Measurements from ENCODE around the gene WDR44. TPM values are rescaled to one million over a fixed set of nuclear protein-coding genes. Genes with fewer than 3 reads are reported as not detected.

Gene WDR44
- total RNA-seq, 1 donor from 2014 or later, result 13.7 TPM

DNA sequence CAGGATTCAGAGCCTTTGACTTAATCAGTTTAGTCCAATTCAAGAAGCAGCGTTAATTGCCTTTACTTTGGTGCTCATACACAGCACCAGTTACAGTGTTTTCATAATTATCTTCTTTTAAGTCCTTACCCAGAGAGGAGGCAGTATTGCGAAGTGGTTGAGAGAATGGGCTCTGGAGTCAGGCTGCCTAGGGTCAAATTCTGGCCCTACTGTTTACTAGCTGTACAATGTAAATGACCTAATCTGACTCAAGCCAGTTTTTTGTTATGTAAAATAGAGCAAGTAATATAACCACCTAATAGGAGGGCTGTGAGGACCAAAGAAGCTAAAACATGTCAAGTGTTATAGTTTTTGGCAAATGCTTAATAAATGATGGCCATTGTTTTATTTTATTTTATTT is 27.6 kb downstream of the WDR44 start:
- no peak for DNase-seq (ENCODE audit: low read depth)
- TF ChIP-seq, protein P1, sequence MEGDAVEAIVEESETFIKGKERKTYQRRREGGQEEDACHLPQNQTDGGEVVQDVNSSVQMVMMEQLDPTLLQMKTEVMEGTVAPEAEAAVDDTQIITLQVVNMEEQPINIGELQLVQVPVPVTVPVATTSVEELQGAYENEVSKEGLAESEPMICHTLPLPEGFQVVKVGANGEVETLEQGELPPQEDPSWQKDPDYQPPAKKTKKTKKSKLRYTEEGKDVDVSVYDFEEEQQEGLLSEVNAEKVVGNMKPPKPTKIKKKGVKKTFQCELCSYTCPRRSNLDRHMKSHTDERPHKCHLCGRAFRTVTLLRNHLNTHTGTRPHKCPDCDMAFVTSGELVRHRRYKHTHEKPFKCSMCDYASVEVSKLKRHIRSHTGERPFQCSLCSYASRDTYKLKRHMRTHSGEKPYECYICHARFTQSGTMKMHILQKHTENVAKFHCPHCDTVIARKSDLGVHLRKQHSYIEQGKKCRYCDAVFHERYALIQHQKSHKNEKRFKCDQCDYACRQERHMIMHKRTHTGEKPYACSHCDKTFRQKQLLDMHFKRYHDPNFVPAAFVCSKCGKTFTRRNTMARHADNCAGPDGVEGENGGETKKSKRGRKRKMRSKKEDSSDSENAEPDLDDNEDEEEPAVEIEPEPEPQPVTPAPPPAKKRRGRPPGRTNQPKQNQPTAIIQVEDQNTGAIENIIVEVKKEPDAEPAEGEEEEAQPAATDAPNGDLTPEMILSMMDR (conservative IDR thresholded peaks at IDR 0.05; ENCODE audit: low read depth, low read length), result no peak
- H3K4me3 ChIP-seq (ENCODE audit: low read depth, low read length), result no peak overlapping the region

DNA sequence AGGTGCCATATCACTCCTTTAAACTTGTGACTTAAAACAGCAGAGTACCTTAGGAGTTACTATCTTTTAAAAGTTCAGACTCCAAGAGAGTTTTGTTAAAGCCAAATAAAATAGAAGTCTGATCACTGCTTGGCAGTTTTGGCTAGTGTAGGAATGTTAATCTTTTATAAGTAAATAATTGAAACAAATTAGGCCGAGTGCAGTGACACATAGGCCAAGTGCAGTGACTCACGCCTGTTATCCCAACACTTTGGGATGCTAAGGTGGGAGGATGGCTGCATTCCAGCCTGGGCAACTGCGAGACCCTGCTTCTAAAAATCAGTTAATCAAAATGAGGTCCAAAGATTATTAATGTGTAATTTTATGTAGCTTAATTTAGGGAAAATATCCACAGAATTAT is 37.2 kb downstream of the WDR44 start:
- TF ChIP-seq, protein P1 (conservative IDR thresholded peaks at IDR 0.05; ENCODE audit: low read depth, low read length), result no peak
- H3K4me3 ChIP-seq (ENCODE audit: low read depth, low read length), result no peak overlapping the region
- DNase-seq (ENCODE audit: low read depth), result no peak

DNA sequence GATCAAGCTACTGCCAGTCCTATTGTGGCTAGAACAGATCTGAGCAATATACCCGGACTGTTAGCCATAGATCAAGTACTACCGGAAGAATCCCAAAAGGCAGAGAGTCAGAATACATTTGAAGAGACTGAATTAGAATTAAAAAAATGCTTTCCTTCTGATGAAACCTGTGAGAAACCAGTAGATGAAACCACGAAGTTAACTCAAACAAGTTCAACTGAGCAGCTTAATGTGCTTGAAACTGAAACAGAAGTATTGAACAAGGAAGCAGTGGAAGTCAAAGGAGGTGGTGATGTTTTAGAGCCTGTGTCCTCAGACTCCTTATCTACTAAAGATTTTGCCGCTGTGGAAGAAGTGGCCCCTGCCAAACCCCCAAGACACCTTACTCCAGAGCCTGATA is 46.8 kb downstream of the WDR44 start:
- TF ChIP-seq, protein P1 (conservative IDR thresholded peaks at IDR 0.05; ENCODE audit: low read depth, low read length), result no peak
- no peak for DNase-seq (ENCODE audit: low read depth)
- no peak overlapping the region for H3K4me3 ChIP-seq (ENCODE audit: low read depth, low read length)

DNA sequence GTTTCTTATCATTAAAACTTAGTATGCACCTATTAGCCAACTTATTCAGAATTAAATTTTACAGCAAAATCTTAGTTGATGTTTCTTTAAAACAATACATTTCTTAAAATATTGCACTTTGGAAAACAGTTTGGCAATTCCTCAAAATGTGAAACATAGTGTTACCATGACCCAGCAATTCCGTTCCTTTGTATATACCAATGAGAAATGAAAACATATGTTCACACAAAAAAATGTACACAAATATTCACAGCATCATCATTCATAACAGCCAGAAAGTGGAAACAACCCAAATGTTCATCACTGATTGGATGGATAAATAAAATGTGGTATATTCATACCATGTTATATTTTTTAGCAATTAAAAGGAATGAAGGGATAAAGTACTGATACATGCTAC is 50.2 kb downstream of the WDR44 start:
- no peak for DNase-seq (ENCODE audit: low read depth)
- TF ChIP-seq, protein P1 (conservative IDR thresholded peaks at IDR 0.05; ENCODE audit: low read depth, low read length), result no peak
- no peak overlapping the region for H3K4me3 ChIP-seq (ENCODE audit: low read depth, low read length)

DNA sequence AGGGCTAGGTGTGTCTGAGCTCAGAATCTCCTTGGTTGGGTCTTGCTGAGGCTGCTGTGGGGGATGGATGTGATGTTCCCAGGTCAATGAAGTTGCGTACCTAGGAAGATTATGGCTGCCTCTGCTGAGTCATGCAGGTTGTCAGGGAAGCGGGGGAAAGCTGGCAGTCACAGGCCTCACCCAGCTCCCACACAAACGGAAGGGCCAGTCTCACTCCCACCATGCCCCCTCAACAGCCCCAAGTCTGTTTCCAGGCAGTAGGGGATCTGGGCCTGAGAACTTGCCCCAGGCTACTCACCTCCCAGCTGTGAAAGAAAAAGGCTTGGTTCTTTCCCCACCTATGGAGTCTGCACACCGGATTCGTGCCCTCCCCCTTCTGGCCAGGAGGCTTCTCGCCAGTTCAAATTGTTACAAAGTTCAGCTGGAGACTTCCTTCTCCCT is 72.9 kb downstream of the WDR44 start:
- TF ChIP-seq, protein P1 (conservative IDR thresholded peaks at IDR 0.05; ENCODE audit: low read depth, low read length), result no peak
- H3K4me3 ChIP-seq (ENCODE audit: low read depth, low read length), result no peak overlapping the region
- DNase-seq (ENCODE audit: low read depth), result no peak

DNA sequence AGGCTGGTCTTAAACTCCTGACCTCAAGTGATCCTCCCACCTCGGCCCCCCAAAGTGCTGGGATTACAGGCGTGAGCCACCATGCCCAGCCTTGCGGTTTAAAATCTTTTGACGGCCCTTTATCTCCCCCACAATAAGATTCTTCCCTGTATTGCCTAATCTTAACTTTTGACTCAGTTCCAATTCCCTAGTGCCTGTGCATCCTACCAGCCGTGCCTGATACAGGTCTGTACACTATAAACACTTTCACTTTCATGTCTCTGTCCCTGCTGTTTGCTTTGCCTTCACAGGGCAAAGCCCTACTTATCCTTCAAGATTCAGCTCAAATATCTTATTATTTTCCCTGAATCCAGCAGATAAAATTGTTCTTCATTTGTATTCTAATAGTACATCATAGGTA is 74.6 kb downstream of the WDR44 start:
- DNase-seq (ENCODE audit: low read depth), result peak; percentile 9
- TF ChIP-seq, protein P1 (conservative IDR thresholded peaks at IDR 0.05; ENCODE audit: low read depth, low read length), result no peak

DNA sequence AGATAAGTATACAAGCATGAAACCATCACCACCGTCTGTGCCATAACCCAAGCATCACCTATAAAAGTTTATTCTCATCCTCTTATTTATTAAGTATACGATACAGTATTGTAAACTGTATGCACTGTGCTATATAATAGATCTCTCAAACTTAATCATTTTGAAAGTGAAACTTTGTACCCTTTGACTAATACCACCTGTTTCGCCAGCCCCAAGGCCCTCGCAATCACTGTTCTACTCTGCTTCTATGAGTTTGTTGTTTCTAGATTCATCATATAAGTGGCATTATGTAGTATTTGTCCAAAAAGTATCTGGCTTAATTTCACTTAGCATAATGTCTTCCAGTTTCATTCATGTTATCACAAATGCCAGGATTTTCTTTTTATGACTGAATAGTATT is 77.7 kb downstream of the WDR44 start:
- DNase-seq (ENCODE audit: low read depth), result no peak
- TF ChIP-seq, protein P1 (conservative IDR thresholded peaks at IDR 0.05; ENCODE audit: low read depth, low read length), result no peak
- no peak overlapping the region for H3K4me3 ChIP-seq (ENCODE audit: low read depth, low read length)

More for the DNA sequence above, 74.6 kb downstream of the WDR44 start:
- no peak overlapping the region for H3K4me3 ChIP-seq (ENCODE audit: low read depth, low read length)

All from epithelial cell of proximal tubule (primary cell).